BJ (cell line): ENCODE results near the gene IL1B. TPM values are rescaled to one million over a fixed set of nuclear protein-coding genes. Genes with fewer than 3 reads are reported as not detected.

Experiments used
- CTCF ChIA-PET: fragments of 350-600 bp; formaldehyde crosslinking; extraction: SDS; loops from one replicate; lab custom pipeline; 2021; ENCODE audit warnings: antibody characterized with exemption, inconsistent platforms; lab: Yijun Ruan, JAX
- POLR2A ChIA-PET: fragments of 300-600 bp; sonication (Branson Sonifier 250); formaldehyde crosslinking; extraction: SDS; loops from one replicate; lab custom pipeline; 2021; ENCODE audit warnings: antibody characterized with exemption; lab: Charles Lee
- DNase-seq: peaks from one replicate; pipeline ENCODE4 v3.0.0-alpha.2; 2011; ENCODE audit warnings: low read depth
- H3K27me3 ChIP-seq: 2 replicates; pipeline ENCODE4 v1.6.0; 2011; ENCODE audit warnings: low read length; ENCODE audit not compliant: control insufficient read depth, insufficient read depth
- H3K36me3 ChIP-seq: 2 replicates; pipeline ENCODE4 v1.5.1; 2011; ENCODE audit warnings: low read length; ENCODE audit not compliant: control insufficient read depth, insufficient read depth
- H3K4me3 ChIP-seq: 2 replicates; pipeline ENCODE4 v1.5.1; 2011; ENCODE audit warnings: low read depth, mild to moderate bottlenecking, control low read depth, low read length
- CTCF ChIP-seq: IDR thresholded peaks from 2 replicates; pipeline ENCODE4 v1.5.1; 2011; ENCODE audit warnings: low read depth, mild to moderate bottlenecking, control low read depth, inconsistent platforms, low read length, moderate library complexity; ENCODE audit not compliant: insufficient read depth
- polyA plus RNA-seq: library from polyadenylated mRNA; depleted of rRNA; stranded (reverse); fragments of >200 nt; gene quantifications from 2 replicates; pipeline ENCODE4 v1.2.3, GENCODE V29; 2011

IL1B gene
- polyA plus RNA-seq, 1 experiment, result 7.6 TPM

DNA sequence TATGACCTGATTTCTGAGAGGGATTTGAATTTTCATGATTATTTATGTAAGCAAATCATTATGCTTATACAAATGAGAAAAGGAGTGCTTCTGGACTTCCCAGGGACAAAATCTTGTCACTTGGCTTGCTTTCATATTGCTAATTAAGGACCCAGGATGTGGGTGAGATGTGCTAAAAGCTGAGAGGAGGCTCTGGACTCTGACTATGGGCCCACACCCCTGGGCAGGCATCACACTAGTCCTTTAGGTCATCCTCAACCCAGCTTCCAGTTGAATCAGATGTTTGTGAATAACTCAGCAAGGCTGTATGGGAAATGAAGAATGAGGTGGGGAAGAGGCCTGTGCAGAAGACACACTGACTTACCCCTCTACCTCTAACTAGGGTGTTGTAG is 11.9 kb downstream of the IL1B start:
- no peaks in the 10 kb centered on the region for H3K36me3 ChIP-seq
- no peaks in the 10 kb centered on the region for H3K27me3 ChIP-seq
- POLR2A ChIA-PET, result no interaction called here
- no peak overlapping the region for H3K4me3 ChIP-seq
- DNase-seq, result no peak
- no peak for TF ChIP-seq CTCF
- CTCF ChIA-PET, result interaction anchor here (1.4 kb wide), 1 partner anchor 9 kb away, joined by 5 read pairs; no protein-coding TSS in a partner anchor

DNA sequence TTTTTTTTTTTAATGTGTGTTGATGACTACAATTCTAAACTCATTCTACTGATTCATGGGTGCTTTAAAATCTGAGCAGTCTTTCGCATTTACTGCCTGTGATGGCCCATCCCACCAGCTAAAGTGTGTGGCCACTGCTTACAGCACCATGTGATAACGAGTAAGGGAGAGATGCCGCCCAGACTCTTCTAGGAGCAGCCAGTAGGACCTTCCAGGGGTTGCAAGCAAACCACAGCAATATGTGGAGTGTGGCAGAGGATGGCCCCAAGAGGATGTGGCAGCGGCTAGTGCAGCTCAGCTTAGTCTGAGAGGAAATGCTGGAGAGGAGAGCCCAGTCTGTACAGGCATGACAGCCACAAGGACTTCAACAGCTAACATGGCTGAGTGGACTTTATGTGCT is 14.9 kb downstream of the IL1B start:
- TF ChIP-seq CTCF, result no peak
- Histone ChIP-seq H3K27me3 (no peaks in the 10 kb centered on the region), H3K36me3 (no peaks in the 10 kb centered on the region), H3K4me3 (no peak overlapping the region)
- ChIA-PET CTCF (interaction anchor here (0.9 kb wide), 1 partner anchor 14 kb away, joined by 3 read pairs; no protein-coding TSS in a partner anchor), POLR2A (no interaction called here)
- DNase-seq, result no peak

DNA sequence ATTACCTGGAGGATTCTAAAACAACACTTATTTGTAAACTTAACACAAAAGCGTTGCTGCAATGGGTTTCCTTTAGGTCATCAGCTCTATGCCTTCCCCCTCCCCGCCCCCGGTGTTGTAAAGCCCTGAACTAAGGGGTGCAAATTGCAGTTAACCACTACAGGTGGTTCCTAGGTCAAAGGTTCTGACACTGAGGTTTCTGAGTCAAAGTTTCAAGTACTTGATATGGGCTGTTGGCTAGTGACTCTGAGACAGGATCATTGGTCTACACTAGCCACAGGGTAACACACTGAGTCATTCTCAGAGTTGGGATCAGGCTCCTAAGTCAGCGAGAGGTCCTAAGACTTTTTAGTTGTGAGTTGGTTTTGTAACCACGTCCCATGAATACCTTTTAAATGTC is 15.4 kb downstream of the IL1B start:
- Histone ChIP-seq H3K27me3 (no peaks in the 10 kb centered on the region), H3K4me3 (no peak overlapping the region), H3K36me3 (no peaks in the 10 kb centered on the region)
- ChIA-PET CTCF (interaction anchor here (0.9 kb wide), 1 partner anchor 14 kb away, joined by 3 read pairs; no protein-coding TSS in a partner anchor), POLR2A (no interaction called here)
- TF ChIP-seq CTCF, result no peak
- DNase-seq, result no peak

DNA sequence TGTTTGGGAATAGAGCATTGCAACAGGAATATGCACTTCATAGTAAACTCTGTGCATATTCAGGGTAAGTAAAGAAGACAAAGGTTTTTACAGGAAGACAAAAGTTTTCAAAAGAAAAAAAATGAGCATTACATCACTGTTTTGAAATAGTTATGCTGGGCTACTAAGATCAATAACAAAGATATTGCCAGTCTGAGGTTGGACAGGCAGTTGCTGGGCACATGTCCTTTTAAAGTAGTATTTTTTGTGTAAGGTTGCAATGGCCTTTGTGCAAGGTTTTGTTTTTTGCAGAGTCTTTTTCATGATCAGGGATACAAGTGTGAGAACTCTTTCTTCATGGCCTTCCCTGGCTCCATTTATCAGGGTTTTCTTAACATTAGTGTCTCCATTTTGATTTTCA is 16.2 kb downstream of the IL1B start:
- TF ChIP-seq CTCF, result no peak
- no peaks in the 10 kb centered on the region for H3K36me3 ChIP-seq
- DNase-seq, result no peak
- H3K4me3 ChIP-seq, result no peak overlapping the region
- ChIA-PET CTCF (interaction anchor here (1.7 kb wide), 1 partner anchor 71 kb away, joined by 5 read pairs; no protein-coding TSS in a partner anchor), POLR2A (no interaction called here)
- no peaks in the 10 kb centered on the region for H3K27me3 ChIP-seq

- TF ChIP-seq CTCF, result no peak
These were observed 17.5 kb downstream of the IL1B start for GRCh38 chr2:112819081-112819480.

More at GRCh38 chr2:112819081-112819480, 17.5 kb downstream of the IL1B start:
- DNase-seq, result no peak
- H3K4me3 ChIP-seq, result no peak overlapping the region
- H3K36me3 ChIP-seq, result no peaks in the 10 kb centered on the region
- CTCF ChIA-PET, result interaction anchor here (0.6 to 1.7 kb wide), 3 partner anchors 30 to 92 kb away, joined by 3 to 5 read pairs (median 3); no protein-coding TSS in a partner anchor
- POLR2A ChIA-PET, result no interaction called here
- no peaks in the 10 kb centered on the region for H3K27me3 ChIP-seq
